ENCODE measurements around the gene DERA.

DERA gene

DNA sequence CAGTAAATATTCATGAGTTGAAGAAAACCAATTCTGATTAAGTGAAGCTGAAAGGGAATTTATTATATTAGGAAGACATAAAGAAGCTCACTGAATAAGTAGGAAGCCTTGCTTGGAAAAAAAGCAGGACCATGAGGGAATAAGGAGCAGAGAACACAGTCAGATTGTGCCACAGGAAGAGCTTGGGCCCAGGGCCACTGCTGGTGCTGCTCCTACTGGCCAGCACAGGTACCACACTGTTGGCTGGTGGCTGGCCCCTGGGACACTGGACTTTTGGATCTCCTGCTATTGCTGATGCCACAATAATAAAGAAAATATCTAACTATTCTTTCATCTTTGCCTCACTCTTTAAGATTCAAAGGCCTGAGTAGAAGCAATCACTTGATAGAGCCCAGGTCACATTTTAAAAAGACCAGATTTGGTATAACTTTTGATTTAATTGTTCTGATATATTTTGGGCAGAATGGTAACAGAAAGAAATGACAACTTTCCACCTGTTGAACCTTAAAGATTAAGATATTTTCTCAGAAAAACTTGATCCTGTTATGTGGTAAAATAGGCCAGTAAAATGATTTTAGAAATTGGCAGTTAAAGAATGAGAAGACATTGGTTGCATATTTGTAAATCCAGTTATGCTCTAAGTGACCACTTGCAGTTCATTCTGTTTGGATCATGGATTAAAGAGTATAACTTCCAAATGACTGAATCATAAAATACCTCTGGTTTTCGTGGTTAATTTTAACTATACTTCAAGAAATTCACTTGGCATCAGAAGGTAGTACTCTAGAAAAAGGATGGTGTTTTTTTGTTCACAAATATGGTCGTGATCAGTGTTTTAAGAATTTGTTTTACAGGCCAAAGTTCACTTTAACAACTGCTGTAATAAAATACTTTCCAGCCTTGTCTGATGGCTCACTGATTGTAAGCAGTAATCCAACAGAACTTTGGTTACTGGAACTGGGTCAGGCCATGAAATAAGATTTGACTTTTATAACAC is 68.3 kb downstream of the DERA start:
- Histone ChIP-seq H3K79me2 (ENCODE audit: low read length) (no peaks in the 10 kb centered on the region), H3K4me3 (ENCODE audit: low read length) (no peak overlapping the region), H2AFZ (ENCODE audit: low read length) (no peak overlapping the region), H3K9me2 (replicated peaks; ENCODE audit: insufficient read depth, low read length) (no peaks in the 10 kb centered on the region), H3K27ac (ENCODE audit: low read length) (no peak overlapping the region), H3K4me1 (ENCODE audit: low read length) (no peaks in the 10 kb centered on the region), H3K36me3 (replicated peaks; ENCODE audit: insufficient read depth, low read length) (no peaks in the 10 kb centered on the region; the same call in 1 of the 2 replicates), H3F3A (ENCODE audit: insufficient read depth, low read length) (0 out of 2 replicates have a peak, but pooled peaks cover 2% of the 10 kb centered on the region), H3K9ac (ENCODE audit: low read length) (no peak overlapping the region), H3K9me3 (replicated peaks; ENCODE audit: insufficient read depth, low read length) (no peaks in the 10 kb centered on the region), H3K27me3 (replicated peaks; ENCODE audit: insufficient read depth, low read length) (no peaks in the 10 kb centered on the region), H4K20me1 (ENCODE audit: insufficient read depth, low read length) (no peaks in the 10 kb centered on the region), H3K4me2 (ENCODE audit: low read depth, low read length) (no peak overlapping the region)
- TF ChIP-seq EZH2 (optimal IDR thresholded peaks at IDR 0.05; ENCODE audit: low read depth, low read length) (no peak), EZH2phosphoT487 (IDR thresholded peaks at IDR 0.05; ENCODE audit: low read length) (no peak), CTCF (IDR thresholded peaks at IDR 0.05; ENCODE audit: low read length) (peak; percentile 48)
- DNase-seq = no peak

DNA sequence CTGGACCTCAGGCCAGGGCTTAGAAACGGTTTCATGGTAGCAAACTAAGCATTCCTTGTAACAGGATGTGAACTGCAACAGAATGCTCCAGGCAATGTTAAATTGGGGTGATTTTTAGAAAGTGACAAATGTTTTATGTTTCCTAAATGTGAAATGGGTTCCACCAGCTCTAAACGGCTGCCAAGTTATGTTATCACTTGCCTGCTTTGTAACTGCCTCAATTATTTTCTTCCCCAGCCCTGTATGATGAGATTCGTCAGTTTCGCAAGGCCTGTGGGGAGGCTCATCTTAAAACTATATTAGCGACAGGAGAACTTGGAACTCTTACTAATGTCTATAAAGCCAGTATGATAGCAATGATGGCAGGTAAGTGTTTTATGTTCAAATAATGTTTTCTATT is 70.9 kb downstream of the DERA start:
- 0 out of 2 replicates have a peak, but pooled peaks cover 4% of the 10 kb centered on the region for H3K4me1 ChIP-seq (ENCODE audit: low read length)

DNA sequence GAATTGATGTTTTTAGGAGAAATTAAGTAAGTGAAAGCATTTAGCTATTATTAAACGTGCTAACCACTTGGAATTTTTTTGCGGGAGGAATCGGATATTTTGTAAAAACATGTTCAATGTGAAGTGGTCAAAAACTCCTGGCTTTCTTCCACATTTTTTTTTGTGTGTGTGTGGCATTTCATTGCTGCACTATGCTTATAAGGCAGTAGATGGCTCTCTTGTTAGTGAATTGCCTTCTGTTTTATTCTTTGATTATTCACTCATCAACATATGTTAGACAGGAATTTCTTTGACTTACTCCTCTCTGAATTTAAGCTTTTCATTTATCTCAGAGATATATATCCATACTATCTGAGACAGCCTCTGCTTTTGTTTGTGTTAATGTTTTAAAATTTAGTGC is 71.3 kb downstream of the DERA start:
- no peaks in the 10 kb centered on the region for H3K9me3 ChIP-seq (replicated peaks; ENCODE audit: insufficient read depth, low read length)
- no peak overlapping the region for H3K4me2 ChIP-seq (ENCODE audit: low read depth, low read length)
- no peak overlapping the region for H3K9ac ChIP-seq (ENCODE audit: low read length)
- H3K36me3 ChIP-seq (replicated peaks; ENCODE audit: insufficient read depth, low read length) = no peaks in the 10 kb centered on the region
- H3K27me3 ChIP-seq (replicated peaks; ENCODE audit: insufficient read depth, low read length) = no peaks in the 10 kb centered on the region
- H3K9me2 ChIP-seq (replicated peaks; ENCODE audit: insufficient read depth, low read length) = no peaks in the 10 kb centered on the region
- no peak overlapping the region for H3K27ac ChIP-seq (ENCODE audit: low read length)
- H3K4me3 ChIP-seq (ENCODE audit: low read length) = no peak overlapping the region
- no peaks in the 10 kb centered on the region for H3K79me2 ChIP-seq (ENCODE audit: low read length)
- DNase-seq = no peak
- no peak overlapping the region for H2AFZ ChIP-seq (ENCODE audit: low read length)
- no peak for TF ChIP-seq EZH2phosphoT487 (IDR thresholded peaks at IDR 0.05; ENCODE audit: low read length)
- peak; percentile 35 for TF ChIP-seq CTCF (IDR thresholded peaks at IDR 0.05; ENCODE audit: low read length)
- H3K4me1 ChIP-seq (ENCODE audit: low read length) = 0 out of 2 replicates have a peak, but pooled peaks cover 4% of the 10 kb centered on the region
- no peaks in the 10 kb centered on the region for H4K20me1 ChIP-seq (ENCODE audit: insufficient read depth, low read length)
- 0 out of 2 replicates have a peak, but pooled peaks cover 2% of the 10 kb centered on the region for H3F3A ChIP-seq (ENCODE audit: insufficient read depth, low read length)

More for the DNA sequence above, 70.9 kb downstream of the DERA start:
- H3K4me3 ChIP-seq (ENCODE audit: low read length) = no peak overlapping the region
- H3K27ac ChIP-seq (ENCODE audit: low read length) = no peak overlapping the region
- H3K79me2 ChIP-seq (ENCODE audit: low read length) = no peaks in the 10 kb centered on the region
- 0 out of 2 replicates have a peak, but pooled peaks cover 2% of the 10 kb centered on the region for H3F3A ChIP-seq (ENCODE audit: insufficient read depth, low read length)
- no peak overlapping the region for H3K4me2 ChIP-seq (ENCODE audit: low read depth, low read length)
- H4K20me1 ChIP-seq (ENCODE audit: insufficient read depth, low read length) = no peaks in the 10 kb centered on the region
- no peaks in the 10 kb centered on the region for H3K9me3 ChIP-seq (replicated peaks; ENCODE audit: insufficient read depth, low read length)
- no peaks in the 10 kb centered on the region for H3K27me3 ChIP-seq (replicated peaks; ENCODE audit: insufficient read depth, low read length)
- H3K9me2 ChIP-seq (replicated peaks; ENCODE audit: insufficient read depth, low read length) = no peaks in the 10 kb centered on the region
- no peak for DNase-seq
- no peak for TF ChIP-seq EZH2 (optimal IDR thresholded peaks at IDR 0.05; ENCODE audit: low read depth, low read length)
- no peak for TF ChIP-seq EZH2phosphoT487 (IDR thresholded peaks at IDR 0.05; ENCODE audit: low read length)
- no peak for TF ChIP-seq CTCF (IDR thresholded peaks at IDR 0.05; ENCODE audit: low read length)
- H3K36me3 ChIP-seq (replicated peaks; ENCODE audit: insufficient read depth, low read length) = no peaks in the 10 kb centered on the region
- H2AFZ ChIP-seq (ENCODE audit: low read length) = no peak overlapping the region
- H3K9ac ChIP-seq (ENCODE audit: low read length) = no peak overlapping the region

All from MM.1S (cell line).